ENCODE data around the gene ATP6V0A1.
"Not testable (repeated sequence)": the region's sequence is repeated elsewhere in the genome, so short reads cannot be mapped to it uniquely, and the experiment has no call there.

Gene ATP6V0A1

GRCh38 chr17:42543190-42544079 is 84.8 kb downstream of the ATP6V0A1 start:
- no peak for DNase-seq

GRCh38 chr17:42544874-42545283 is 86.2 kb downstream of the ATP6V0A1 start:
- DNase-seq, result no peak

GRCh38 chr17:42545755-42546505 is 87.3 kb downstream of the ATP6V0A1 start:
- DNase-seq, result not testable (repeated sequence)

DNA sequence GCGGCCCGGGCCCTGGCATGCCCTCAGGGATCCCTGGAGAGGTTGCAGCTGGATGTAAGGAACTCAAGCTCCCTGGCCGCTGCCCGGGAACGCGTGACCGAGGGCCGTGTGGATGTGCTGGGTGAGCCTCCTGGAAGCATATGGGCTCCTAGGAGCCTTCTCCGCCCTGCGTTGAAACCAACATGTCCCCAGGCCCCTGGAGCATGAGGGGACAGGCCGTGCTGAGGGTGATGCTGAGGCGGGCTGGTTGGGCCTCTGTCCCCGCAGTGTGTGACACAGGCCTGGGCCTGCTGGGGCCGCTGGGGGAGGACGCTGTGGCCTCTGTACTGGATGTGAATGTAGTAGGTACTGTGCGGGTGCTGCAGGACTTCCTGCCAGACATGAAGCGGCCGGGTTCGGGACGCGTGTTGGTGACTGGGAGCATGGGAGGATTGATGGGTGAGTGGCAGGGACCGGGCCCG is 88.4 kb downstream of the ATP6V0A1 start:
- no peak for DNase-seq

DNA sequence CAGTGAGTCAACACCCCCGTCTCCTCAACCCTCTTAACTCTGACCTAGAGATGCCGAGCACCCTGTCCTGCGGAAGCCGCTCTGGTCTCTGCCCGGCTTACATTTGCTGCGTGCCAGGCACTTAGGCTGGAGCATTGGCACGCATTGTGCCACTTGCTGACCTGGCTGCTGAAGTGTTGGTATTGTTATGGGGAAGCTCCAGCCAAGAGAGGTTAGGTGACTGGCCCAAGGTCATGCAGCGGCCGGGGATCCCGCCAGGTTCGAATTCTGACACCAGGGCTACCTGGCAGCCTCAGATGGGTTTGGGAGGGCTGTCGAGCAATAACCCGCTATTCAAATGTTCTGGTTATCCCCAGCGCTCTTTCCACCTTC is 89.0 kb downstream of the ATP6V0A1 start:
- DNase-seq, result no peak

DNA sequence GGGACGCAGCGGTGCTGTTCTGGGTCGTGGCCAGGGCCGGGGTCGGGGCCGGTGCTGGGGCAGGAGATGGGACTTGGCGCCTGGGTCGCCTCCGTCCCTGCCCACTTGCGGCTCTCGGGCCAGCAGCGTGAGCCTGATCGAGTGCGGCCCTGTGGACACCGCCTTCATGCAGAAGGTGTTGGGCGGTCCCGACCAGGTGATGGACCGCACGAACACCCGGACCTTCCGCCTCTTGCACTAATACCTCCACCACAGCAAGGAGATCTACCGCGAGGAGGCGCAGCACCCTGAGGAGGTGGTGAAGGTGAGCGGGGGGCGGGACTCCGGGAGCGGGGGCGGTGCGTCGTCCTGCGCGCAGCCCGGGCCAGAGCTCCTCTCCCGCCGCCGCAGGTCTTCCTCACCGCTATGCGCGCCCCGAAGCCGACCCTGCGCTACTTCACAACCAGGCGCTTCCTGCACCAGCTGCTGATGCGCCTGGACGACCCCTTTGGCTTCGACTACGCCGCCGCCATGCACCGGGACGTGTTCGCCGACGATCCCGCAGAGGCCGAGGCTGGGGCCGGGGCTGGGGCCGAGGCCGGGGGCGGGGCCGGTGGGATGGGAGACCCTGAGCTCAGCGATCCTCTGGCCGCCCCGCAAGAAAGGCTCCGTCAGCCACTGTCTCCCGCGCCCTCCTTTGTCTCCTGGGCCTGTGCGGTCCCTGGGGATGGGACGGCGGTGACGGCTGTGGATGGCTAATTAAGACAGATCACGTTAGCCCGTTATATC is 89.6 kb downstream of the ATP6V0A1 start:
- no peak for DNase-seq

DNA sequence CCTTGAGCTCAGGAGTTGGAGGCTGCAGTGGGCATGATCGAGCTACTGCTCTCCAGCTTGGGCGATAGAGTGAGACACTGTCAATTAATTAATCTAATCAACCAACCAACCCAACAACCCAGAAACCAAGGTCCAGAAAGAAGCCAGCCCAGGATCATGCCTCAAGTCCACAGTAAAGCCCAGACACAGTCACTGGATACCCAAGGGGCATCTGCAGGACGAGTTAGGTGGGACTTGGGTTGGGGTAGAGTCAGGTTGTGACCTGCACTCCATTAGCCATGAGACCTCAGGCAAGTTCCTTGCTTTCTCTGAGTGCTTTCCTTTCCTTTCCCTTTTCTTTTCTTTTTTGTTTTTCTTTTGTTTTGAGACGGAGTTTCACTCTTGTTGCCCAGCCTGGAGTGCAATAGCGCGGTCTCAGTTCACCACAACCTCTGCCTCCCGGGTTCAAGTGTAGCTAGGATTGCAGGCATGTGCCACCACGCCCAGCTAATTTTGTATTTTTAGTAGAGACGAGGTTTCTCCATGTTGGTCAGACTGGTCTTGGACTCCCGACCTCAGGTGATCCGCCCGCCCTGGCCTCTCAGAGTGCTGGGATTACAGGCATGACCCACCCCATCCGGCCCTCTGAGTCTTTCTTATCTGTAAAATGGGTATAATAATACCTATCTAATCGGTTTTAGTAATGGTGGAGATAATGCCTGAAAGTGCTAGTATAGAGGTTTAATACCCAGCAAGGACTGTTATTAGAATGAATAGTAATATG is 90.5 kb downstream of the ATP6V0A1 start:
- no peak for DNase-seq

GRCh38 chr17:42552736-42553135 is 94.1 kb downstream of the ATP6V0A1 start, which contains the start of gene HSD17B1:
HSD17B1 (plus strand) TSS chr17:42552923; CDS start chr17:42552934, 11 bp downstream.
- DNase-seq, result not testable (repeated sequence)

GRCh38 chr17:42553161-42553818 is 94.6 kb downstream of the ATP6V0A1 start:
- DNase-seq, result no peak

GRCh38 chr17:42553866-42554249 is 95.2 kb downstream of the ATP6V0A1 start:
- no peak for DNase-seq

DNA sequence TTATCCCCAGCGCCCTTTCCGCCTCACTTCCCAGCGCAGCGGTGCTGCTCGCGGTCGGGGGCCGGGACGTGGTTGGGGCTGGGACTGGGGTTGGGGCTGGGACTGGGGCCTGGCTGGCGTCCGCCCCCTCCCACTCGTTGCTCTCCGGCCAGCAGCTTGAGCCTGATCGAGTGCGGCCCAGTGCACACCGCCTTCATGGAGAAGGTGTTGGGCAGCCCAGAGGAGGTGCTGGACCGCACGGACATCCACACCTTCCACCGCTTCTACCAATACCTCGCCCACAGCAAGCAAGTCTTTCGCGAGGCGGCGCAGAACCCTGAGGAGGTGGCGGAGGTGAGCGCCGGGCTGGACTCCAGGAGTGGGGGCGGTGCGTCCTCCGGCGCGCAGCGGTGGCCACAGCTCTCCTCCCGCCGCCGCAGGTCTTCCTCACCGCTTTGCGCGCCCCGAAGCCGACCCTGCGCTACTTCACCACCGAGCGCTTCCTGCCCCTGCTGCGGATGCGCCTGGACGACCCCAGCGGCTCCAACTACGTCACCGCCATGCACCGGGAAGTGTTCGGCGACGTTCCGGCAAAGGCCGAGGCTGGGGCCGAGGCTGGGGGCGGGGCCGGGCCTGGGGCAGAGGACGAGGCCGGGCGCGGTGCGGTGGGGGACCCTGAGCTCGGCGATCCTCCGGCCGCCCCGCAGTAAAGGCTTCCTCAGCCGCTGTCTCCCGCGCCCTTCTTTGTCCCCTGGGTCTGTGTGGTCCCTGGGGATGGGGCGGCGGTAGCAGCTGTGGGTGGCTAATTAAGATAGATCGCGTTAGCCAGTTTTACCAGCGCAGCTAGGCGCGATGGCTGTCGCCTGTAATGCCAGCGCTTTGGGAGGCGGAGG is 95.8 kb downstream of the ATP6V0A1 start:
- DNase-seq, result peak; percentile 68

GRCh38 chr17:42555122-42555622 is 96.5 kb downstream of the ATP6V0A1 start:
- DNase-seq, result no peak

DNA sequence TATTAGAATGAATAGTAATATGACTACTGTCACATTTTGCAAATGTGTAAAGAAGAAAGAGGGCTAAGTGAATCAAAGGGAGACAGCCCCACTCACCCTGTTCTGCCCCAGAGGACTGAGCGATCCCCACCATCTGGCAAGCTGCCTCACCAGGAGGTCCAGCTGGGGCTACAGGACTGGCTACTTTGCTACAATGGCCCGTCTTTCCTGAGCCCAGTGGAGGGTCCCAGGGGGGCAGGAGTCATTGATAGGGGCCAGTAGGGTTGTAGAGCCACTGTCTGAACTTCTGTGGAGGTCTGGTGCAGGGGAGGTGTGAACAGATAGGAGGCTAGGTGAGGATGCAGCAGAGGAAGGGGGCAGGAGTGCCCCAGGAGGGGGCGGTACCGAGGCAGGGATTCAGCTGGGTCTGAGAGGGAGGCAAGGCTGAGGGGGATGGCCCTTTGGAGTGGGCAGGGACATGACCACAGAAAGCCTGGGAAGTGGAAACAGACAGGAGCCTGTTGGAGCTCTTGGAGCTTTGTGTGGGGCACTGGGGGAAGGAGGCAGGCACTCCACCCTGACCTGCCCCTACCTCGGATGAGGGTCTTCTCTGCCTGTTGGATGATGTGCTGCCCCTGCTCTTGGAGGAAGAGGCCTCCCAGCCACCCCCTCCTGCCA is 97.4 kb downstream of the ATP6V0A1 start:
- not testable (repeated sequence) for DNase-seq

- peak; percentile 80 for DNase-seq
Observed at GRCh38 chr17:42559075-42559474, 100.4 kb downstream of the ATP6V0A1 start.

- no peak for DNase-seq
Observed at GRCh38 chr17:42560246-42560645, 101.6 kb downstream of the ATP6V0A1 start.

GRCh38 chr17:42561897-42562387 is 103.3 kb downstream of the ATP6V0A1 start, which contains the start of gene COASY:
COASY (plus strand) TSS chr17:42562148; CDS start chr17:42562623, 475 bp downstream.
- DNase-seq, result peak; percentile 93

DNA sequence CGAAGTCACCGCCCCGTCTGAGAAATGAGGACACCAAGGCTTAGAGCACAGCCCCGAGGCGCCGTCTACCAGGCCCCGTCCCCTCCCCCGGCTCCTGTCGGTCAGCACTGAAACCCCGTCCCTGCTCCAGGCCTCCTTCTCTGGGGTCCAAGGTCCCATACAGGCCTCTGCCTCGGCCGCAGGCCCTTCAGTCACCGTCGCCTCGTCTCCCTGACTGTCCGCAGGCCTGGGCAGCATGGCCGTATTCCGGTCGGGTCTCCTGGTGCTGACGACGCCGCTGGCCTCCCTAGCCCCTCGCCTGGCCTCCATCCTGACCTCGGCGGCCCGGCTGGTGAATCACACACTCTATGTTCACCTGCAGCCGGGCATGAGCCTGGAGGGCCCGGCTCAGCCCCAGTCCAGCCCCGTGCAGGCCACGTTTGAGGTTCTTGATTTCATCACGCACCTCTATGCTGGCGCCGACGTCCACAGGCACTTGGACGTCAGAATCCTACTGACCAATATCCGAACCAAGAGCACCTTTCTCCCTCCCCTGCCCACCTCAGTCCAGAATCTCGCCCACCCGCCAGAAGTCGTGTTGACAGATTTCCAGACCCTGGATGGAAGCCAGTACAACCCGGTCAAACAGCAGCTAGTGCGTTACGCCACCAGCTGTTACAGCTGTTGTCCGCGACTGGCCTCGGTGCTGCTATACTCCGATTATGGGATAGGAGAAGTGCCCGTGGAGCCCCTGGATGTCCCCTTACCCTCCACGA is 103.9 kb downstream of the ATP6V0A1 start:
- DNase-seq, result no peak

- no peak for DNase-seq
Observed at GRCh38 chr17:42563143-42563509, 104.4 kb downstream of the ATP6V0A1 start.

GRCh38 chr17:42563543-42563942 is 104.9 kb downstream of the ATP6V0A1 start:
- DNase-seq, result peak; percentile 30

Data from DMS79 (cell line).